DND-41 (cell line): ENCODE measurements around the gene GRIN2A.

Experiments used
- ATAC-seq: fragments of 200-7000 bp; cut with Tn5 transposase; 3 replicates; pipeline ENCODE4 v1.9.1; 2021; ENCODE audit warnings: low read depth; ENCODE audit not compliant: insufficient read depth
- DNase-seq: peaks from one replicate; pipeline ENCODE4 v3.0.0-alpha.2; 2020
- H2AFZ ChIP-seq: 2 replicates; pipeline ENCODE4 v1.6.0; 2012; ENCODE audit warnings: low read depth, low read length
- H3K27ac ChIP-seq: 2 replicates; pipeline ENCODE4 v1.5.1; 2012; ENCODE audit warnings: low read length, inconsistent platforms
- H3K27me3 ChIP-seq: fragments of 200-600 bp; sonication (generic); 2 replicates; pipeline ENCODE4 v1.6.0; 2012; ENCODE audit warnings: low read length, mild to moderate bottlenecking, inconsistent platforms; ENCODE audit not compliant: insufficient read depth, poor library complexity
- H3K36me3 ChIP-seq: 2 replicates; pipeline ENCODE4 v1.5.1; 2012; ENCODE audit warnings: low read length, inconsistent platforms; ENCODE audit not compliant: insufficient read depth
- H3K4me1 ChIP-seq: 2 replicates; pipeline ENCODE4 v1.5.1; 2012; ENCODE audit warnings: mild to moderate bottlenecking, low read length; ENCODE audit not compliant: insufficient read depth
- H3K4me2 ChIP-seq: 2 replicates; pipeline ENCODE4 v1.6.0; 2012; ENCODE audit warnings: mild to moderate bottlenecking, moderate library complexity, low read length, inconsistent platforms; ENCODE audit not compliant: insufficient read depth
- H3K4me3 ChIP-seq, 2 experiments: fragments of 200-600 bp in 1 of 2; shearing (Covaris generic) in 1 of 2; 2 replicates each; pipeline ENCODE4 v1.5.1; 2012 to 2016; ENCODE audit warnings: inconsistent platforms in 2 of 2, low read length in 2 of 2, mild to moderate bottlenecking in 2 of 2, low read depth in 1 of 2, moderate library complexity in 1 of 2
- H3K79me2 ChIP-seq: 2 replicates; pipeline ENCODE4 v1.6.0; 2012; ENCODE audit warnings: low read length, inconsistent platforms; ENCODE audit not compliant: insufficient read depth
- H3K9ac ChIP-seq: 2 replicates; pipeline ENCODE4 v1.6.0; 2012; ENCODE audit warnings: low read depth, mild to moderate bottlenecking, inconsistent platforms, low read length, moderate library complexity
- H3K9me3 ChIP-seq: 2 replicates; pipeline ENCODE4 v1.5.1; 2012; ENCODE audit warnings: low read length, moderate library complexity, mild to moderate bottlenecking, inconsistent platforms; ENCODE audit not compliant: insufficient read depth, severe bottlenecking
- H4K20me1 ChIP-seq: 2 replicates; pipeline ENCODE4 v1.6.0; 2012; ENCODE audit warnings: low read length; ENCODE audit not compliant: insufficient read depth
- CTCF ChIP-seq: IDR thresholded peaks from 2 replicates; pipeline ENCODE4 v1.5.1; 2012; ENCODE audit warnings: borderline replicate concordance, low read length, moderate library complexity, mild to moderate bottlenecking; ENCODE audit not compliant: poor library complexity, severe bottlenecking; ENCODE audit errors: extremely low read depth
- EZH2 ChIP-seq: IDR thresholded peaks from 3 replicates; pipeline ENCODE4 v1.6.1; 2012; ENCODE audit warnings: borderline replicate concordance, low read depth, mild to moderate bottlenecking, moderate library complexity, low read length, inconsistent platforms; ENCODE audit not compliant: severe bottlenecking

The GRIN2A gene

GRCh38 chr16:9953908-9954570 lies 228.2 kb downstream of the GRIN2A start:
- Histone ChIP-seq H4K20me1 (no peaks in the 10 kb centered on the region), H3K4me3 (no peak overlapping the region), H3K27me3 (peaks cover 4% of the 10 kb centered on the region), H3K4me1 (no peaks in the 10 kb centered on the region), H3K4me2 (no peak overlapping the region), H3K36me3 (no peaks in the 10 kb centered on the region), H2AFZ (no peak overlapping the region), H3K79me2 (no peaks in the 10 kb centered on the region), H3K9ac (no peak overlapping the region), H3K27ac (no peak overlapping the region), H3K9me3 (no peaks in the 10 kb centered on the region)
- ATAC-seq = no peak
- TF ChIP-seq EZH2 = no peak
- no peak for DNase-seq

- ATAC-seq = no peak
- H3K4me1 ChIP-seq = no peaks in the 10 kb centered on the region
- peaks cover 1% of the 10 kb centered on the region for H3K27me3 ChIP-seq
- no peaks in the 10 kb centered on the region for H3K9me3 ChIP-seq
- TF ChIP-seq CTCF = no peak
- TF ChIP-seq EZH2 = no peak
- DNase-seq = no peak
- H3K4me2 ChIP-seq = no peak overlapping the region
- H3K36me3 ChIP-seq = no peaks in the 10 kb centered on the region
- no peak overlapping the region for H3K27ac ChIP-seq
- H3K9ac ChIP-seq = no peak overlapping the region
- H4K20me1 ChIP-seq = no peaks in the 10 kb centered on the region
- no peak overlapping the region for H2AFZ ChIP-seq
- H3K4me3 ChIP-seq = no peak overlapping the region
- no peaks in the 10 kb centered on the region for H3K79me2 ChIP-seq
These were observed 231.6 kb downstream of the GRIN2A start for GRCh38 chr16:9950658-9951057.

GRCh38 chr16:9949396-9949795 lies 232.8 kb downstream of the GRIN2A start:
- no peak for TF ChIP-seq EZH2
- no peak for TF ChIP-seq CTCF
- Histone ChIP-seq H3K9me3 (no peaks in the 10 kb centered on the region), H3K36me3 (no peaks in the 10 kb centered on the region), H3K27ac (no peak overlapping the region), H4K20me1 (no peaks in the 10 kb centered on the region), H3K9ac (no peak overlapping the region), H3K4me1 (no peaks in the 10 kb centered on the region), H2AFZ (no peak overlapping the region), H3K27me3 (no peaks in the 10 kb centered on the region), H3K4me2 (no peak overlapping the region), H3K4me3 (no peak overlapping the region), H3K79me2 (no peaks in the 10 kb centered on the region)
- no peak for DNase-seq
- no peak for ATAC-seq

- TF ChIP-seq CTCF = no peak
- TF ChIP-seq EZH2 = no peak
- Histone ChIP-seq H3K9me3 (no peaks in the 10 kb centered on the region), H3K79me2 (no peaks in the 10 kb centered on the region), H3K4me1 (no peaks in the 10 kb centered on the region), H3K9ac (no peak overlapping the region), H2AFZ (no peak overlapping the region), H3K27ac (no peak overlapping the region), H3K27me3 (no peaks in the 10 kb centered on the region), H3K36me3 (no peaks in the 10 kb centered on the region), H4K20me1 (no peaks in the 10 kb centered on the region), H3K4me3 (no peak overlapping the region), H3K4me2 (no peak overlapping the region)
- ATAC-seq = no peak
- no peak for DNase-seq
These were observed 233.3 kb downstream of the GRIN2A start for GRCh38 chr16:9948933-9949332.
